ENCODE measurements around the gene MEIS1.
"Not testable (repeated sequence)": the region's sequence is repeated elsewhere in the genome, so short reads cannot be mapped to it uniquely, and the experiment has no call there.

The MEIS1 gene

GRCh38 chr2:66434679-66435548 lies at the start of gene MEIS1:
Gene MEIS1 (plus strand): TSS chr2:66435125. CDS start chr2:66435857, 732 bp downstream.
- DNase-seq: peak; percentile 30

GRCh38 chr2:66387016-66387753 lies 47.7 kb upstream of the MEIS1 start:
- DNase-seq: no peak

- DNase-seq: no peak
Measured at GRCh38 chr2:66389651-66390131, 45.2 kb upstream of the MEIS1 start.

GRCh38 chr2:66390152-66390551 lies 44.8 kb upstream of the MEIS1 start:
- no peak for DNase-seq

- DNase-seq: no peak
Measured at GRCh38 chr2:66390811-66391210, 44.1 kb upstream of the MEIS1 start.

GRCh38 chr2:66391240-66391639 lies 43.7 kb upstream of the MEIS1 start:
- DNase-seq: not testable (repeated sequence)

- DNase-seq: no peak
Measured at GRCh38 chr2:66405473-66405872, 29.5 kb upstream of the MEIS1 start.

- DNase-seq: no peak
Measured at GRCh38 chr2:66408905-66409304, 26.0 kb upstream of the MEIS1 start.

GRCh38 chr2:66412874-66413273 lies 22.1 kb upstream of the MEIS1 start:
- no peak for DNase-seq

GRCh38 chr2:66414896-66415295 lies 20.0 kb upstream of the MEIS1 start:
- no peak for DNase-seq

- DNase-seq: no peak
Measured at GRCh38 chr2:66418381-66418780, 16.5 kb upstream of the MEIS1 start.

- no peak for DNase-seq
Measured at GRCh38 chr2:66421612-66422011, 13.3 kb upstream of the MEIS1 start.

GRCh38 chr2:66423391-66424124 lies 11.4 kb upstream of the MEIS1 start:
- DNase-seq: no peak

GRCh38 chr2:66426244-66427111 lies 8.4 kb upstream of the MEIS1 start:
- no peak for DNase-seq

- DNase-seq: no peak
Measured at GRCh38 chr2:66427300-66427699, 7.6 kb upstream of the MEIS1 start.

GRCh38 chr2:66428986-66429612 lies 5.8 kb upstream of the MEIS1 start:
- no peak for DNase-seq

- no peak for DNase-seq
Measured at GRCh38 chr2:66429693-66430504, 5.0 kb upstream of the MEIS1 start.

- DNase-seq: no peak
Measured at GRCh38 chr2:66430505-66431273, 4.2 kb upstream of the MEIS1 start.

GRCh38 chr2:66431274-66431642 lies 3.7 kb upstream of the MEIS1 start:
- DNase-seq: no peak

Data from CD4-positive, alpha-beta T cell treated with Interleukin-21 for 1 hour (primary cell).